ENCODE results near the gene NSD2. TPM values are rescaled to one million over a fixed set of nuclear protein-coding genes. Genes with fewer than 3 reads are reported as not detected.

The NSD2 gene
- total RNA-seq, 2 donors from 2014 or later, result 18.8 to 35.4 TPM

GRCh38 chr4:1873776-1874175, 2.6 kb downstream of the NSD2 start:
- H3K4me1 ChIP-seq (ENCODE audit: control insufficient read depth in 1 of 2, low read depth in 2 of 2), result peaks cover 5 to 22% of the 10 kb centered on the region in 2 donors
- no peak overlapping the region for H3K4me3 ChIP-seq
- no peaks in the 10 kb centered on the region for H3K27me3 ChIP-seq (replicated peaks; ENCODE audit: insufficient read depth)
- DNase-seq (ENCODE audit: low spot score) (no peak), ATAC-seq (ENCODE audit: insufficient number of reproducible peaks, low FRiP score, low read depth) (no peak)
- no peaks in the 10 kb centered on the region for H3K9me3 ChIP-seq
- no peak overlapping the region for H3K27ac ChIP-seq
- no peaks in the 10 kb centered on the region for H3K36me3 ChIP-seq
- TF ChIP-seq, protein P1, sequence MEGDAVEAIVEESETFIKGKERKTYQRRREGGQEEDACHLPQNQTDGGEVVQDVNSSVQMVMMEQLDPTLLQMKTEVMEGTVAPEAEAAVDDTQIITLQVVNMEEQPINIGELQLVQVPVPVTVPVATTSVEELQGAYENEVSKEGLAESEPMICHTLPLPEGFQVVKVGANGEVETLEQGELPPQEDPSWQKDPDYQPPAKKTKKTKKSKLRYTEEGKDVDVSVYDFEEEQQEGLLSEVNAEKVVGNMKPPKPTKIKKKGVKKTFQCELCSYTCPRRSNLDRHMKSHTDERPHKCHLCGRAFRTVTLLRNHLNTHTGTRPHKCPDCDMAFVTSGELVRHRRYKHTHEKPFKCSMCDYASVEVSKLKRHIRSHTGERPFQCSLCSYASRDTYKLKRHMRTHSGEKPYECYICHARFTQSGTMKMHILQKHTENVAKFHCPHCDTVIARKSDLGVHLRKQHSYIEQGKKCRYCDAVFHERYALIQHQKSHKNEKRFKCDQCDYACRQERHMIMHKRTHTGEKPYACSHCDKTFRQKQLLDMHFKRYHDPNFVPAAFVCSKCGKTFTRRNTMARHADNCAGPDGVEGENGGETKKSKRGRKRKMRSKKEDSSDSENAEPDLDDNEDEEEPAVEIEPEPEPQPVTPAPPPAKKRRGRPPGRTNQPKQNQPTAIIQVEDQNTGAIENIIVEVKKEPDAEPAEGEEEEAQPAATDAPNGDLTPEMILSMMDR (IDR thresholded peaks at IDR 0.05), result no peak

DNA sequence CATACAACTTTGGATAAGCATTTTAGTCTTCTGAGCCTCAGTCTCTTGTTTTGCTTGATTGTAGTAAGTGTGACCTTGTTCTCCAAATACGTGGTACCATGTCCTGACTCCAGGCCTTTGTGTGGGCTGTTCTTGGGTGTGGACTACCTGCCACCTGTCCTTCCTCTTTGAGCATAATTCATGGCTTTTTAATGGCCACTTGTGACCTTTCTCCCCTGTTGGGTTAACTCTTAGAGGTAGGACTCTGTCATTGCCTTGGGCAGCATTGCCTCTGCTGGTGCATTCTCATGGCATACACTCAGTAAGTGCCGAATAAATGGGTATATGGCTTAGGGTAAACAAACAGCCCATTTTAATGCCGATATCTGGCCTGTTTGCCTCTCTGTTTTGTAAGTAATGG, 3.0 kb downstream of the NSD2 start:
- Histone ChIP-seq H3K36me3 (no peaks in the 10 kb centered on the region), H3K27ac (no peak overlapping the region), H3K4me3 (no peak overlapping the region), H3K4me1 (ENCODE audit: control insufficient read depth in 1 of 2, low read depth in 2 of 2) (peaks cover 5 to 22% of the 10 kb centered on the region in 2 donors), H3K9me3 (no peaks in the 10 kb centered on the region), H3K27me3 (replicated peaks; ENCODE audit: insufficient read depth) (no peaks in the 10 kb centered on the region)
- TF ChIP-seq, protein P1 (IDR thresholded peaks at IDR 0.05), result no peak
- DNase-seq (ENCODE audit: low spot score) (no peak), ATAC-seq (ENCODE audit: insufficient number of reproducible peaks, low FRiP score, low read depth) (no peak)

- no peak overlapping the region for H3K4me3 ChIP-seq
- DNase-seq (ENCODE audit: low spot score), result no peak
- H3K36me3 ChIP-seq, result no peaks in the 10 kb centered on the region
- H3K4me1 ChIP-seq (ENCODE audit: control insufficient read depth in 1 of 2, low read depth in 2 of 2), result no peaks in the 10 kb centered on the region
- H3K27ac ChIP-seq, result no peak overlapping the region
- no peaks in the 10 kb centered on the region for H3K9me3 ChIP-seq
- TF ChIP-seq, protein P1 (IDR thresholded peaks at IDR 0.05), result no peak
- no peaks in the 10 kb centered on the region for H3K27me3 ChIP-seq (replicated peaks; ENCODE audit: insufficient read depth)
- ATAC-seq (ENCODE audit: insufficient number of reproducible peaks, low FRiP score, low read depth), result no peak
Measured at GRCh38 chr4:1879485-1879884, 8.3 kb downstream of the NSD2 start.

GRCh38 chr4:1880332-1880731, 9.1 kb downstream of the NSD2 start:
- H3K4me3 ChIP-seq, result no peak overlapping the region
- ATAC-seq (ENCODE audit: insufficient number of reproducible peaks, low FRiP score, low read depth), result no peak
- TF ChIP-seq, protein P1 (IDR thresholded peaks at IDR 0.05), result no peak
- no peaks in the 10 kb centered on the region for H3K9me3 ChIP-seq
- H3K27me3 ChIP-seq (replicated peaks; ENCODE audit: insufficient read depth), result no peaks in the 10 kb centered on the region
- H3K27ac ChIP-seq, result no peak overlapping the region
- no peaks in the 10 kb centered on the region for H3K36me3 ChIP-seq
- no peaks in the 10 kb centered on the region for H3K4me1 ChIP-seq (ENCODE audit: control insufficient read depth in 1 of 2, low read depth in 2 of 2)
- DNase-seq (ENCODE audit: low spot score), result no peak

GRCh38 chr4:1882850-1883271, 11.7 kb downstream of the NSD2 start:
- Histone ChIP-seq H3K27ac (no peak overlapping the region), H3K27me3 (replicated peaks; ENCODE audit: insufficient read depth) (no peaks in the 10 kb centered on the region), H3K36me3 (no peaks in the 10 kb centered on the region), H3K4me1 (ENCODE audit: control insufficient read depth in 1 of 2, low read depth in 2 of 2) (no peaks in the 10 kb centered on the region), H3K4me3 (no peak overlapping the region), H3K9me3 (no peaks in the 10 kb centered on the region)
- TF ChIP-seq, protein P1 (IDR thresholded peaks at IDR 0.05), result no peak
- no peak for ATAC-seq (ENCODE audit: insufficient number of reproducible peaks, low FRiP score, low read depth)
- DNase-seq (ENCODE audit: low spot score), result no peak
